ENCODE measurements around the gene CLMN. TPM values are rescaled to one million over a fixed set of nuclear protein-coding genes. Genes with fewer than 3 reads are reported as not detected.

CLMN gene
- total RNA-seq, 2 experiments from 2014 or later = 0.75 to 1.5 TPM

DNA sequence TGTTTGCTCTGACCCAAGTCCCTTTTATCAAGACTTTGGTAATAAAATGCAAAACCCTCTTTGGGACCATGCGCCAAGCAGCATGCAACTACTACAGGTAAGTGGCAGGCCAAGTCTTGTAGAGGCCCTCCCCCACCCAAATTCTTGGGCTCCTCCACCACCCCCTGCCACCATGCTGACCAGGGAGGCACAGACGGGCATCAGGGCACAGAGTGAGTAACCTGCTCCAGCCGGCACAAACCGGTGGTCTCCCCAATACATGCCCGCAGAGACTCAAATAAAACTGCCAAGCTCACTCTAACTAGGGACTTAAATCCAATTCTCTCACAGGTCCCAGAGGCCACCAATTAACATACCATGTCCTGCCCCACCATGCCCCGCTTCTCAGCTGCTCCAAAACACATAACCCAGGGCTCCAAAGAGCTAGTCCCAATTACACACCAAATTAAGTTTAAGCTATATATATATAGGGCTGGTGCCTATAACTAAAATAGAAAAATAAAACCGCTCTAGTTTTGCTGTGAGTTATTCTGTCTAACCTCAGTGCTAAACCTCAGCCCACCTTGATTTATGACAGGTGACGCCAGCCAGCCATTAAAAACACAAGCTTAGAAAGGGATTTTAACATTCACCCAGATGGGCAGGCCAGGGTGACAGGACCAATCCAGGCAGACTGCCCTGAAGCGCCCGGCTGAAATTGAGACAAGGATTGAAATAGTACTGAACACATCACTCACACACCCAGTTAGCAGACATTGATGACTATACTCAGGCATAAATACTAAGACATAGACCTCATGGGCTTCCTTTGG is 81.0 kb downstream of the CLMN start:
- Mint-ChIP-seq H3K4me3 (no peak overlapping the region), H3K9me3 (ENCODE audit: low read depth) (no peaks in the 10 kb centered on the region), H3K27ac (no peak overlapping the region), H3K27me3 (peaks cover 3% of the 10 kb centered on the region), H3K36me3 (ENCODE audit: low read depth) (no peaks in the 10 kb centered on the region), H3K4me1 (no peaks in the 10 kb centered on the region)
- ATAC-seq = no peak
- intact Hi-C loops (cut with DNase I, micrococcal nuclease) = no loop called here
- CTCF ChIA-PET = no interaction called here
- no peak for DNase-seq
- POLR2A ChIA-PET = no interaction called here

DNA sequence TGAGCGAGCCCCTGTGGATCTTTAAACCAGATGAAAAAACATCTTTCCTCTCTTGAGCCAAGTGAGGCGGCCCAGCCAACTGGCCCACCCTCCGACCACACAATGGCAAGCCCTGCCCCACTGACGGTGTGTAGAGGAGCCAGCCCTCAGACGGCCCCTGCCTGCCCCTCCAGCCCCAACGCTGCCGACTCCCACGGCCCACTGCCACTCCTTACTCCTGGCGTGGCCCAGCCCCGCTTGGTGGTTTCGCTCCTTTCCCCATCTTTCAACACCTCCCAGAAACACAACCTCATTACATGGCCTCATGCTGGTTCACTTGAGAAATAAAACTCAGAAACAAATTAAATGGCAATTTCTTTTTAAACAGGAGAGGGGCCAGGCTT is 81.8 kb downstream of the CLMN start:
- ATAC-seq = no peak
- DNase-seq = no peak
- H3K4me3 Mint-ChIP-seq = no peak overlapping the region
- no peaks in the 10 kb centered on the region for H3K36me3 Mint-ChIP-seq (ENCODE audit: low read depth)
- H3K27me3 Mint-ChIP-seq = peaks cover 3% of the 10 kb centered on the region
- CTCF ChIA-PET = no interaction called here
- H3K9me3 Mint-ChIP-seq (ENCODE audit: low read depth) = no peaks in the 10 kb centered on the region
- POLR2A ChIA-PET = no interaction called here
- intact Hi-C loops (cut with DNase I, micrococcal nuclease) = no loop called here
- H3K4me1 Mint-ChIP-seq = no peaks in the 10 kb centered on the region
- H3K27ac Mint-ChIP-seq = no peak overlapping the region

- Mint-ChIP-seq H3K36me3 (ENCODE audit: low read depth) (no peaks in the 10 kb centered on the region), H3K27me3 (peaks cover 3% of the 10 kb centered on the region), H3K9me3 (ENCODE audit: low read depth) (no peaks in the 10 kb centered on the region), H3K4me3 (no peak overlapping the region), H3K27ac (no peak overlapping the region), H3K4me1 (no peaks in the 10 kb centered on the region)
- intact Hi-C loops (cut with DNase I, micrococcal nuclease) = no loop called here
- ChIA-PET CTCF (no interaction called here), POLR2A (no interaction called here)
- ATAC-seq (no peak), DNase-seq (no peak)
Observed at GRCh38 chr14:95237121-95237957, 82.4 kb downstream of the CLMN start.

- no peak for DNase-seq
- ATAC-seq = no peak
- Mint-ChIP-seq H3K4me3 (no peak overlapping the region), H3K36me3 (ENCODE audit: low read depth) (no peaks in the 10 kb centered on the region), H3K9me3 (ENCODE audit: low read depth) (no peaks in the 10 kb centered on the region), H3K27ac (no peak overlapping the region), H3K27me3 (peaks cover 3% of the 10 kb centered on the region), H3K4me1 (no peaks in the 10 kb centered on the region)
- ChIA-PET CTCF (interaction anchor here (0.6 kb wide), 1 partner anchor 91 kb away, joined by 3 read pairs; no protein-coding TSS in a partner anchor), POLR2A (no interaction called here)
- intact Hi-C loops (cut with DNase I, micrococcal nuclease) = no loop called here
Observed at GRCh38 chr14:95236221-95236620, 83.5 kb downstream of the CLMN start.

DNA sequence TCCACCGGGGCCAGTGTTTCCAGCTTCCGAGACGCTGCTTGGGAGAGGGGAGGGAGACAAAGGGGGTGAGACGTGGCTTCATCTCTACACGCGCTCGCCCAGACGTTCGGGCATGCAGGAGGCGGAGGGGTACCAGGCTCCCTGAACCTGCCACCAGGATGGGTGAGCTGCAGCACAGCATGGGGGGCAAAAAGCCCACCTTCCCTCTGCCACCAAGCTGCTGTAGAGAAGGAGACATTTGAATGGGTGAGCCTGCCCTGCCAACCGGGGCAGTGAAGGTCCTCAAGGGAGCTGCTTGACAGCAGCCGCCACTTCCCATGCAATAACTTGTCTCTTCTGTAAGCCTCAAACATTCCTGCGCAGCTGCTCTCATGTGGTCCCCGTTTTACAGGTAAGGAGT is 83.9 kb downstream of the CLMN start:
- no peaks in the 10 kb centered on the region for H3K36me3 Mint-ChIP-seq (ENCODE audit: low read depth)
- ChIA-PET POLR2A (no interaction called here), CTCF (interaction anchor here (0.6 kb wide), 1 partner anchor 91 kb away, joined by 3 read pairs; no protein-coding TSS in a partner anchor)
- H3K27ac Mint-ChIP-seq = no peak overlapping the region
- no peaks in the 10 kb centered on the region for H3K9me3 Mint-ChIP-seq (ENCODE audit: low read depth)
- H3K4me3 Mint-ChIP-seq = no peak overlapping the region
- intact Hi-C loops (cut with DNase I, micrococcal nuclease) = no loop called here
- H3K4me1 Mint-ChIP-seq = no peaks in the 10 kb centered on the region
- no peak for ATAC-seq
- DNase-seq = no peak
- peaks cover 3% of the 10 kb centered on the region for H3K27me3 Mint-ChIP-seq

- Mint-ChIP-seq H3K27ac (no peak overlapping the region), H3K4me3 (no peak overlapping the region), H3K36me3 (ENCODE audit: low read depth) (no peaks in the 10 kb centered on the region), H3K27me3 (peaks cover 3% of the 10 kb centered on the region), H3K9me3 (ENCODE audit: low read depth) (no peaks in the 10 kb centered on the region), H3K4me1 (no peaks in the 10 kb centered on the region)
- ATAC-seq (no peak), DNase-seq (no peak)
- ChIA-PET CTCF (interaction anchor here (0.6 kb wide), 1 partner anchor 92 kb away, joined by 3 read pairs; no protein-coding TSS in a partner anchor), POLR2A (no interaction called here)
- intact Hi-C loops (cut with DNase I, micrococcal nuclease) = no loop called here
Observed at GRCh38 chr14:95235351-95235750, 84.4 kb downstream of the CLMN start.

GRCh38 chr14:95234426-95234825 is 85.3 kb downstream of the CLMN start:
- peaks cover 3% of the 10 kb centered on the region for H3K27me3 Mint-ChIP-seq
- no peaks in the 10 kb centered on the region for H3K36me3 Mint-ChIP-seq (ENCODE audit: low read depth)
- ChIA-PET CTCF (no interaction called here), POLR2A (no interaction called here)
- intact Hi-C loops (cut with DNase I, micrococcal nuclease) = no loop called here
- no peaks in the 10 kb centered on the region for H3K9me3 Mint-ChIP-seq (ENCODE audit: low read depth)
- DNase-seq (no peak), ATAC-seq (no peak)
- H3K4me3 Mint-ChIP-seq = no peak overlapping the region
- H3K27ac Mint-ChIP-seq = no peak overlapping the region
- H3K4me1 Mint-ChIP-seq = no peaks in the 10 kb centered on the region

DNA sequence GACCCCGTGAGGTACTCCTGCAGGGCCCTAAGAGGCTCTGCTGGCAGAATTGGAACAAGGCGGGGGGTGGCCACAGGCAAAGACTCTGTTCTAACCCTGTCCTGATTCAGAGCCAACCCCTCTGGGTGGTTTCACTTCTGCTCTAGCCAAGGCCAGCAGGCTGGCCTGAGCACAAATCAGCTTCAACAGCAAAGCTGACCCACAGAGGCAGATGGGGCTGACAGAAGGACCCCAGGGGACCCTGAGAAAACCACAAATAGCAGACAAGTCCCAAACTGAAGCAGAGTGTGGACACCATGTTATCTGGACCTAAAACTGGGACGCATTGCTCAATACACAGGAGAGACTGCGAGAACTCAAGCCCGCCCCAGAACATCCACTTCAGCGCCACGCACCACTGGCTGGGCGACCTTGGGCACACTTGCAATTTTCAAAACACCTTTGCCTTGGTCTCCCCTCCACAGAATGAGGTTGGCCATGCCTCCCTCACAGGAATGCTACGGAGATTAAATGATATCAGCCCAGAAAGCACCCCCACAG is 85.9 kb downstream of the CLMN start:
- Mint-ChIP-seq H3K4me3 (no peak overlapping the region), H3K36me3 (ENCODE audit: low read depth) (no peaks in the 10 kb centered on the region), H3K27ac (no peak overlapping the region), H3K27me3 (peaks cover 3% of the 10 kb centered on the region), H3K4me1 (no peaks in the 10 kb centered on the region), H3K9me3 (ENCODE audit: low read depth) (no peaks in the 10 kb centered on the region)
- CTCF ChIA-PET = no interaction called here
- POLR2A ChIA-PET = no interaction called here
- DNase-seq (no peak), ATAC-seq (no peak)
- intact Hi-C loops (cut with DNase I, micrococcal nuclease) = no loop called here

DNA sequence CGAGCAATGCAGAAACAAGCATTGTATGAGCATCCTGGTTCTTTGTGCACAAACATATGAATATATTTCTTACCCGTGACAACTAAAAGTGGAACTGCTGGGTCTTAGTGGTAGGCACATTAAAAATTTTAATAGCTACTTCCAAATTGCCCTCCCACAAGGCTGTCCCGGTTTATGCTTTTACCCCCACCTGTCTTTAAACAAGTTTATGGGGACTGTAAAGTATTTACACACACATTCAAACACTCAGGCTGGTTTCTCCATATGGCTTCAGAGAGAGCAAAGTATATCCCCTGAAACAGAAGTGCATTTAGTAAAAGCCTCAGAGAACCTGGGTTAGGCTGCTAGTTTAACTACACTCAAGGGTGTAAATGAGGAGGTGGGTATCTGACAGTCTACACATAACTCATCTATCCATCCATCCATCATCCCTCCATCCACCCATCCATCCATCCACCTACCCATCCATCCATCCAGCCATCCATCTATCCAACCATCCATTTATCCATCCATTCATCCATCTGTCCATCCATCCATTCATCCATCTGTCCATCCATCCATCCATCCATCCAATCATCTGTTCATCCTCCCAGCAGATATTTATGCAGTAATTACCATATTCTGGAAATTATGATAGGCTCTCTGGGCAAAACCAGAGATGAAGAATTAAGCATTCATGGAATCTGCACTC is 86.7 kb downstream of the CLMN start:
- no peaks in the 10 kb centered on the region for H3K9me3 Mint-ChIP-seq (ENCODE audit: low read depth)
- no peaks in the 10 kb centered on the region for H3K4me1 Mint-ChIP-seq
- ChIA-PET POLR2A (no interaction called here), CTCF (interaction anchor here (1.0 kb wide), 1 partner anchor 8 kb away, joined by 3 read pairs; no protein-coding TSS in a partner anchor)
- H3K4me3 Mint-ChIP-seq = no peak overlapping the region
- H3K27me3 Mint-ChIP-seq = peaks cover 3% of the 10 kb centered on the region
- intact Hi-C loops (cut with DNase I, micrococcal nuclease) = no loop called here
- DNase-seq (no peak), ATAC-seq (no peak)
- no peaks in the 10 kb centered on the region for H3K36me3 Mint-ChIP-seq (ENCODE audit: low read depth)
- H3K27ac Mint-ChIP-seq = no peak overlapping the region

- Mint-ChIP-seq H3K4me3 (no peak overlapping the region), H3K9me3 (ENCODE audit: low read depth) (no peaks in the 10 kb centered on the region), H3K27me3 (peaks cover 3% of the 10 kb centered on the region), H3K27ac (no peak overlapping the region), H3K4me1 (no peaks in the 10 kb centered on the region), H3K36me3 (ENCODE audit: low read depth) (no peaks in the 10 kb centered on the region)
- no peak for ATAC-seq
- intact Hi-C loops (cut with DNase I, micrococcal nuclease) = no loop called here
- ChIA-PET CTCF (interaction anchor here (0.6 to 1.0 kb wide), 2 partner anchors 9 to 126 kb away, joined by 3 read pairs; no protein-coding TSS in a partner anchor), POLR2A (no interaction called here)
- no peak for DNase-seq
Observed at GRCh38 chr14:95231966-95232633, 87.6 kb downstream of the CLMN start.

DNA sequence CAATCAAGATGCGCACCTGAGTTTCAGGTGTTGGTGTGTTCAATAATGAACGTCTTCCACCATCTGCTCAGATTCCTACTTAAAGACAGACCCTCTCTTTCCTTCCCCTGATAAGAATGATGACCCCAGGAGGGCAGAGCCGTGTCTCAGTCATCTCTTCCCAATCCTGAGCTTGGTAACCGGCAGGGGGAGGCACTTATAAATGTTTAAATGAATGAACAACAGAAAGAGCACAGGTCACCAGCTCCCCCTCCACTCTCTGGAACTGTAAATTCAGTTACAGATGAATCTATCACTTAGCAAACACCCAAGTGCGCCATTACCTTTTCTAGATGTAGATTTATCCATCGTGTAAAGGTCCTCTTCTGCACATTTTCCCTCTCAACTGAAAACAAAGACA is 90.0 kb downstream of the CLMN start:
- DNase-seq (no peak), ATAC-seq (no peak)
- no peak overlapping the region for H3K4me3 Mint-ChIP-seq
- intact Hi-C loops (cut with DNase I, micrococcal nuclease) = no loop called here
- H3K9me3 Mint-ChIP-seq (ENCODE audit: low read depth) = no peaks in the 10 kb centered on the region
- H3K36me3 Mint-ChIP-seq (ENCODE audit: low read depth) = no peaks in the 10 kb centered on the region
- H3K4me1 Mint-ChIP-seq = no peaks in the 10 kb centered on the region
- ChIA-PET POLR2A (no interaction called here), CTCF (interaction anchor here (0.6 kb wide), 1 partner anchor 881 kb away, joined by 3 read pairs; no protein-coding TSS in a partner anchor)
- no peaks in the 10 kb centered on the region for H3K27me3 Mint-ChIP-seq
- H3K27ac Mint-ChIP-seq = no peak overlapping the region

Measured in activated CD4-positive, alpha-beta T cell treated with anti-CD3 and anti-CD28 coated beads for 36 hours (primary cell).